BE2C (cell line): ENCODE data around the gene SUCO.

Experiments used
- DNase-seq: peaks from one replicate; pipeline ENCODE4 v3.0.0-alpha.2; 2020
- H3K27me3 ChIP-seq: fragments of 250-450 bp; sonication (Bioruptor Pico); 2 replicates; pipeline ENCODE4 v1.5.1; 2020; ENCODE audit warnings: mild to moderate bottlenecking
- H3K36me3 ChIP-seq: fragments of 250-450 bp; sonication (Bioruptor Pico); 2 replicates; pipeline ENCODE4 v1.5.1; 2020; ENCODE audit warnings: mild to moderate bottlenecking
- H3K4me1 ChIP-seq: fragments of 250-450 bp; sonication (Bioruptor Pico); 2 replicates; pipeline ENCODE4 v1.5.1; 2020
- H3K4me3 ChIP-seq: 2 replicates; pipeline ENCODE4 v1.5.1; 2011; ENCODE audit warnings: low read depth, low read length
- H3K9me3 ChIP-seq: fragments of 250-450 bp; sonication (Bioruptor Pico); 2 replicates; pipeline ENCODE4 v1.5.1; 2020
- TF ChIP-seq, protein P1 (sequence below): IDR thresholded peaks from 2 replicates; pipeline ENCODE4 v1.5.1; 2012; ENCODE audit warnings: mild to moderate bottlenecking, low read depth, low read length

SUCO gene

DNA sequence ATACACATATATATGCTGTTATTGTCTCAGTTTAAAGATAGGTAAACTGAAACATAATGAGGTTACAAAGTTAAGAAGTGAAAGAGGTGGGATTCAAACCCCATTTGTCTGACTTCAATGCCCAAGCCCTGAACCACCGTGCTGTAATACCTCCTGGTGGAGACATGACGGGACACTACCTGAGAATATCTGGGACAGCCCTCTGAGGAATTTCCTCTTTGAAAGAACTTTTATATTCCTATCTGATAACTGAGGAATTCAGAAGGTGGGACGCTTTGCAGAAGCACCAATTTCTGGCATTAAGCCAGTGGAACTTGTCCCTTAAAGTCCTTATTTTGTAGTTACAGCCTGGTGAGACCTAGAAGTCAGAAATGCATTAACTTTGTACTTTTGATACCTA is 93.9 kb downstream of the SUCO start:
- TF ChIP-seq, protein P1, sequence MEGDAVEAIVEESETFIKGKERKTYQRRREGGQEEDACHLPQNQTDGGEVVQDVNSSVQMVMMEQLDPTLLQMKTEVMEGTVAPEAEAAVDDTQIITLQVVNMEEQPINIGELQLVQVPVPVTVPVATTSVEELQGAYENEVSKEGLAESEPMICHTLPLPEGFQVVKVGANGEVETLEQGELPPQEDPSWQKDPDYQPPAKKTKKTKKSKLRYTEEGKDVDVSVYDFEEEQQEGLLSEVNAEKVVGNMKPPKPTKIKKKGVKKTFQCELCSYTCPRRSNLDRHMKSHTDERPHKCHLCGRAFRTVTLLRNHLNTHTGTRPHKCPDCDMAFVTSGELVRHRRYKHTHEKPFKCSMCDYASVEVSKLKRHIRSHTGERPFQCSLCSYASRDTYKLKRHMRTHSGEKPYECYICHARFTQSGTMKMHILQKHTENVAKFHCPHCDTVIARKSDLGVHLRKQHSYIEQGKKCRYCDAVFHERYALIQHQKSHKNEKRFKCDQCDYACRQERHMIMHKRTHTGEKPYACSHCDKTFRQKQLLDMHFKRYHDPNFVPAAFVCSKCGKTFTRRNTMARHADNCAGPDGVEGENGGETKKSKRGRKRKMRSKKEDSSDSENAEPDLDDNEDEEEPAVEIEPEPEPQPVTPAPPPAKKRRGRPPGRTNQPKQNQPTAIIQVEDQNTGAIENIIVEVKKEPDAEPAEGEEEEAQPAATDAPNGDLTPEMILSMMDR, result no peak
- Histone ChIP-seq H3K36me3 (no peaks in the 10 kb centered on the region), H3K9me3 (no peaks in the 10 kb centered on the region), H3K4me3 (no peak overlapping the region), H3K4me1 (no peaks in the 10 kb centered on the region), H3K27me3 (no peaks in the 10 kb centered on the region)
- no peak for DNase-seq

- Histone ChIP-seq H3K36me3 (no peaks in the 10 kb centered on the region), H3K4me1 (no peaks in the 10 kb centered on the region), H3K4me3 (no peak overlapping the region), H3K27me3 (no peaks in the 10 kb centered on the region), H3K9me3 (no peaks in the 10 kb centered on the region)
- TF ChIP-seq, protein P1, result no peak
- no peak for DNase-seq
These were observed 94.8 kb downstream of the SUCO start for GRCh38 chr1:172627702-172628101.

GRCh38 chr1:172628401-172628800 is 95.5 kb downstream of the SUCO start:
- H3K36me3 ChIP-seq, result no peaks in the 10 kb centered on the region
- H3K4me1 ChIP-seq, result no peaks in the 10 kb centered on the region
- TF ChIP-seq, protein P1, result no peak

GRCh38 chr1:172629170-172629569 is 96.2 kb downstream of the SUCO start:
- TF ChIP-seq, protein P1, result no peak
- Histone ChIP-seq H3K27me3 (no peaks in the 10 kb centered on the region), H3K4me1 (no peaks in the 10 kb centered on the region), H3K36me3 (no peaks in the 10 kb centered on the region), H3K9me3 (no peaks in the 10 kb centered on the region), H3K4me3 (no peak overlapping the region)
- no peak for DNase-seq

More at GRCh38 chr1:172628401-172628800, 95.5 kb downstream of the SUCO start:
- Histone ChIP-seq H3K27me3 (no peaks in the 10 kb centered on the region), H3K9me3 (no peaks in the 10 kb centered on the region), H3K4me3 (no peak overlapping the region)
- DNase-seq, result no peak

- H3K4me3 ChIP-seq, result no peak overlapping the region
- H3K4me1 ChIP-seq, result no peaks in the 10 kb centered on the region
- TF ChIP-seq, protein P1, result no peak
- no peaks in the 10 kb centered on the region for H3K36me3 ChIP-seq
- H3K27me3 ChIP-seq, result no peaks in the 10 kb centered on the region
- H3K9me3 ChIP-seq, result no peaks in the 10 kb centered on the region
- no peak for DNase-seq
These were observed 96.7 kb downstream of the SUCO start for GRCh38 chr1:172629638-172630037.

DNA sequence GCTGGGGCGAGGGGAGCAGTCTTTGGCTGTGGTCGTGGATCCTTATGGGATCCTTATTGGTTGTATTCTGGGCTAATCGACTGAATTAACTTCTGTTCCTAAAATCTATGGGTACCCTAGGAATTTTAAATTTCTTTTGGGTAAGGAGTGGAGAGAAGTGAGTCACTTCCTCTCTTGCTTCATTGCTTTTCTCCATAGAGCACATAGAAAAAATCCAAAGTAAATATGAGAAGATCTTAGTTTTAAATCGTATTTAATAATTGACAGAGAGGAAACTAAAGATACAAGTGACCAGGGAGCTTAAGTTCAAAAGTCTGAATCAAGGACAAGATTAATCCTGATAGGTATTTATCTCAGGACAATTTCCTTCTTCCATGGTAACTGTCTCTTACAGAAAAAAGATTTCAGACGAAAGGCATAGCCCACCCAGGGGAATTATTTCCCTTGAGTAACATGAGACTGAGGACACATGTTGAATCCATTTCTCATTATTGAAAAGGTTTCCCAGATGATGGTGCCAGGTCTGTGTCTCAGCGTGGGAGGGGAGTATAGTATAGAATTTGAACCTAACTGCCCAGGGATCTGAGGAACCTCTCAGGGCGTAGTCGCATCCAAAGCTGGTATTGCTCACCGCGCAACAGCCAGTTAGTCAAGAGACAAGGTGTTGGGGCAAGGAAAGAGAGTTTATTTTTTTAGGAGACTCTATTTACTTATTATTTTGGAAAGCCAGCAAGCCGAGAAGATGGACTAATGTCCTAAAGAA is 97.3 kb downstream of the SUCO start:
- Histone ChIP-seq H3K4me3 (no peak overlapping the region), H3K4me1 (no peaks in the 10 kb centered on the region), H3K9me3 (no peaks in the 10 kb centered on the region), H3K36me3 (no peaks in the 10 kb centered on the region), H3K27me3 (no peaks in the 10 kb centered on the region)
- no peak for DNase-seq
- TF ChIP-seq, protein P1, result no peak
